Middle frontal gyrus (tissue), 1 donor: ENCODE measurements around the gene ARHGEF16.

Source experiments
- DNase-seq: peaks from one replicate; pipeline ENCODE4 v3.0.0-alpha.2; 2015; ENCODE audit warnings: low spot score; ENCODE audit errors: extremely low spot score

The ARHGEF16 gene

DNA sequence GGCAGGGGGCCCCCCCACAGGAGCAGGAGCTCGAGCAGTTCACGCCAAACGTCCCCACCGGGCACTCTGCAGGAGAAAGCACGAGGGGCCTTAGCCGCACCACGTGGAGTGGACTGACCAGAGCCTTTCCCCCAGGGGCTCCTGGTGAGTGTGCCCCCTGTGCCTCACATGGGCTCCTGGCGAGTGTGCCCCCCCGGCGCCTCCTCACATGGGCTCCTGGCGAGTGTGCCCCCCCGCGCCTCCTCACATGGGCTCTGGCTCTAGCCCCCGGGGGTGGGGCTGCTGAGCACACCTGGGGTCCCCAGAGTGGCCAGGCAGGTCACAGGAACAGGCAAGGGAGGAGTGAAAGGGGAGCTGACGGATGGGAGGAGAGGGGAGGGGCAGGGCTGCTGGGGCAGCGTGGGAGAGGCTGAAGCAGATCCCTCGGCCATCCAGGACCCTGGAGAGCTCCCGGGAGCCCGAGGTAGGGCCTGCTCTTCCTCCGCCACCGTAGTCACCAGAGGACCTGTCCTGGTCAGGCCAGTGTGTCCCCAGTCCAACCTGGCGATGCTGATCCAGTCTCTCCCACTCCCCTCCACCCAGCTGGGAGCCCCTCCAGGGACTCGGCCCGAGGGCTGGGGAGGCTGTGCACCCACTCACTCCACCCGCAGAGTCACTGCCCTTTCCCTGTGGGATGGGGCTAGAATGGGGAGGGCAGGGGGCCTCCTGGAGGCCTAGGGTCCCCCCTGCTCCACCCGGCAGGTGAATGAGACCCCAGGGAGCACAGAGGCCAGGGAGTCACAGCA lies 47.6 kb downstream of the ARHGEF16 start:
- no peak for DNase-seq

DNA sequence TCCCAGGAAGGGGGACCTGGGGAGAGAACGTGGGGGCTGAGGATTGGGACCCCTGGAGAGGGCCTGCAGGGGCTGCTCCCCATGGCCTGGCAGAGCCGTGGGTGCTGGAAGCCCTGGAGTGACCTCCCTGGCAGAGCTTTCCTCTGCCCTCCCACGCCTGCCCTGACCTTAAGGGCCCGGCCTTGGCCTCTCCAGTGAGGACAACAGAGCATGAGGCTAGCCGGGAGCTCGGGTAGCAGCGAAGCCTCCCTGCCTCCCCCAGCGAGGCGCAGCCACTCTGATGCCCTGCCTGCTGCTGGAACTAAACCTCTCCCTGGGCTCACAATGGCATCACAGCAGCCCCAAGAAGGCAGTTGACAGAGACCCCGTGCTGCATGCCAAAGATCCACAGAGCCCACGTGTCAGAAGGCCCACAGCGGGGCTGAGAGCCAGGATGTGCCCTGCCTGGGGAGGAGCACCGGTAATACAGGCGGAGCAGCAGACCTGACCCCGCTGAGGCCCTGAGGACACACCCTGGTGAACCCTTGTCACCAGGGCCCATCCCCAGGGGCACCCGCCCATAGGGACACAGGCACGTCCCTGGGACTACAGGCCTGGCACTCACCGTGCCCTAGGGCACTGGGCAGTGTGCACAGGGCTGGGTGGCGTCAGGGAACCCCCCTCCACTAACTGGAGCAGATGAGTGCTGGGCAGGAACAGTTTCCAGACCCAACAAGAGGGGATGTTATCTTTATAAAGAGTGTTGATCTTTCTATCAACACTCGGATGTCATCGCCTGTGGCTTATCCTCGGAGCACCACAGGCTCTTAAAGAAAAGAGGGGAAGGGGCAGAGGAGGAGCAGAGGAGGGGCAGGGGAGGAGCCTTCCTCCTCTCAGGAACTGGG lies 48.4 kb downstream of the ARHGEF16 start:
- no peak for DNase-seq

DNA sequence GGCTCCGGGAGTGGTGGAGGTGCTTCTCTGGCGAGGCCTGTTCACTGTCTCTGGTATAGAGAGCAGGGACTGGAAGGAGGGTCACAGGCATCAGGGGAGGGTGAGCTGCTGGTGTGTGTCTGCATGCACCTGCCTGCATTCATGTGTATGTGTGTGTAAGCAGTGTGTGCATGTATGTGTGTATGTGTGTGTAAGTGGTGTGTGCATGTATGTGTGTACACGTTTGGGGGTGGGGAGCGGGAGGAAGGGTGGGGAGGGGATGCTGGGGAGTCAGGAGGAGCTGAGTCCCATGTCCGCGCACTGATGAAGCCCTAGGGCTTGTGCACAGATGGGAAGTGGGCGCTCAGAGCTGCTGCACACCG lies 49.0 kb downstream of the ARHGEF16 start:
- no peak for DNase-seq

DNA sequence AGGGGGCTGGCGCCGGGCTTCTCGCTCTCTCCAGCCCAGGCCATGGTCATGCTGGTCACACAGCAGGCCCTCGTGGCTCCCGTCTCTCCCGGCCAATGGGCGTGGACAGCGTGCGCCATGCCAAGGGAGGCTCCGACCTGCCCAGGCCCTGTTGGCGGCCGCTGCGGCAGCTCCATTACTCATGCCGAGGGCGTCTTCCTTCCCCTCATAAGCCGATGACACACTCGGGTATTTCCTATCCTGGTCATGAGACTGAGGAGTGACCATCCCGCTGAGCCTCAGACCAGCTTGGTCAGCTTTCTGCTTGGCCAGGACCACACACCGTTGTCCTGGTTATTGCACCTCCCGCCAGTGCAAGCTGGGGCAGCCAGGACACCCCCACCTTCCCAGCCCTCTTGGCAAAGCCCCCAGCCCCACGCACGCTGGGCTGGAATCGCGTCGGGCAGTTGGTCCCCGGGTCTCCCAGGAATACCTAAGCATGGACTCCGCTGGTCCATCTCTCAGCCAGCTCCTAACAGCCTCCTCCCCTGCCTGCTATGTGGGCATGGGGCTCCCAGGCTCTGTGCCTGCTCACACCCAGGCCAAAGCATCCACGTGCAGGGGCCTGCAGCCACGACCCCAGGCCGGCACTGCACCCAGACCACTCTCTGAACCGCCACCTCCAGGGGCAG lies 49.8 kb downstream of the ARHGEF16 start:
- DNase-seq = no peak

DNA sequence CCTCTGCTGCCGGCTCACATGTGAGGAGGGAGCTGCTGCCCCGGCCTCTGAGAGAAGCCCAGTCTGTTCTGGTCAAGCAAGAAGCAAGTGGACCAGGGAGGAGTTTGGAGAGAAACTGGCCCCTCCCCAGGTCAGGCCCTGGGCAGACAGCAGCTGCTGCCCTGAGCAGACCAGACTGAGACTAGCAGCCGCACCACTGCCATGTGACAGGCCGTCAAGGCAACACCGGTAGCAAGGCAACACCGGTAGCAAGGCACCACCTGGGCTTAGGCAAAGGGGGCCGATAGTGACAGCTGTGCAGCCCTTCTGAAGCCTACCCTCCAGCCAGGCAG lies 50.3 kb downstream of the ARHGEF16 start:
- DNase-seq = no peak

DNA sequence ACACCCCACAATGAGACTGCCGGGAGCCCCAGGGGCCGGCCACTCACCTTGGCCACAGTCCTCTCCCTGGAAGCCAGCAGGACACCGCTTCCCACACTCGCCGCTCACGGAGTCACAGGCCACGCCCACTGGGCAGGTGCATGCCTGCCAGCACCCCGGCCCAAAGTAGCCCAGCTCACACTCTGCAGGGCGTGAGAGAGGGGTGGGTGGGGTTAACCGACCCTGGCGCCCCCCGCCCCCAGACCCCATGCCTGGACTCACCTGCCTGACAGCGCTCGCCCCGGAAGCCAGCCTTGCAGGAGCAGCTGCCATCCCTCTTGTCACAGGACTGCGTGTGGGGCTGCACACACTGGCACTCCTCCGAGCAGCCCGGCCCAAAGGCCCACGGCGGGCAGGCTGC lies 50.7 kb downstream of the ARHGEF16 start:
- no peak for DNase-seq

DNA sequence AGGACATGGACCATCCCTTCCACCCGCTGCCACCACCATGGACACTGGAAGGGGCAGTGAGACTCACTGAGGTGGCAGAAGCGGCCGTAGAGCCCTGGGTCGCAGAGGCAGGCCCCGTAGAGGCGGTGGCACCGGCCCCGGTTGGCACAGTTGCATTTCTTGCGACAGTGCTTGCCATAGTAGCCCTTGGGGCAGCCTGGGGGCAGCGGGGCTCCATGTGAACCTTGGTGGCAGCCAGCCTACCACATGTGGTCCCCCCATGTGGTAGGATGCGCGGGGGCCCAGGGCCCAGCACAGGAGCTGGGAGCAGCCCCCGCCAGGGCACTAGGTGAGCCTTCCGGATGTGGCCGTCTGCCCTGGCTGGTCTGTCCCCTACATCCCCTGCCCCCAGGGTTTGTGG lies 51.6 kb downstream of the ARHGEF16 start:
- DNase-seq = no peak

DNA sequence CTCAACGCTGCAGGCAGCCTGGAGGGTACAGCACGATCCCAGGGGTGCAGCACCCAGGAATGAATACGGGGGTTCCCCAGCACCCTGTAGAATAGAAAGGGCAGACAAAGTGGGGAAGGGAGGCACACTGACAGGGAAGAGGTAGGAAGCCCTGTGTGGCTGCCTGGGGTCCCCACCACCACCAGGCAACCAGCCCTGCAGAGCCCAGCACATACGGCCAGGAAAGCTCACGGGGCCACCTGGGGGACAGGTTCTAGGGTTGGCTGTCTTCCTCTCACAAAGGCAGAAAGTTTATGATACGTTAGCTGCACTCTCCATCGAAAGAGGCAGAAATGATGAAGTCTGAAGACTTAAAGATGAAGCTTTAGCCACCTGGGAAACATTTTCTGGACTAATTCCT lies 52.5 kb downstream of the ARHGEF16 start:
- DNase-seq = no peak

DNA sequence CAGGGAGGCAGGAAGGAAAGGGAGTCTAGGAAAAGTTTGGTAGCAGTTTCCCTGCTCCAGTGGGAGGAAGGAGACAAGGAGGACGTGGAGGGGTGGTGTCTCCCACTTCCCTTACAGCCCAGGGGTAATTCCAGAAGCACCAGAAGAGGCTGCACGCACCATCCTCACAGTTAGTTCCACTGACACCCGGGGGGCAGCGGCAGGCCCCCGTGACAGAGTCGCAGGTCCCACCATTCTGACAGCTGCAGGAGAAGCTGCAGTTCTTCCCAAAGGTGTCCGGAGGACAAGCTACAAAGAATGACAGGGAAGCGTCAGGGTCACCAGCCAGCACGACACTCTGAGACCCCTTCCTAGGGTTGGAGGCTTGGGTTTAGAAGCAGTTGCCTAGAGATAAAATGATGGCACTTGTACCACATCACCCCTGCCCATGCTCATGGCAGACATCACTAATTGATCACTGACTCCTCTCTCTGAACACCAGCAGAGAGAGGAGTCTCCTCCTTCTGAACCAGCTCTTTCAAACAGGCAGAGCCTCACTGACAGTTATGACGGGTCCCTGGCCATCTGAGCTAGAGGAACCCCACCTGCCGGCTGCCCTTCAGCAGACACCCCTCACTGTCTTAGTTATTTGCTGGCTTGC lies 53.3 kb downstream of the ARHGEF16 start:
- DNase-seq = no peak

DNA sequence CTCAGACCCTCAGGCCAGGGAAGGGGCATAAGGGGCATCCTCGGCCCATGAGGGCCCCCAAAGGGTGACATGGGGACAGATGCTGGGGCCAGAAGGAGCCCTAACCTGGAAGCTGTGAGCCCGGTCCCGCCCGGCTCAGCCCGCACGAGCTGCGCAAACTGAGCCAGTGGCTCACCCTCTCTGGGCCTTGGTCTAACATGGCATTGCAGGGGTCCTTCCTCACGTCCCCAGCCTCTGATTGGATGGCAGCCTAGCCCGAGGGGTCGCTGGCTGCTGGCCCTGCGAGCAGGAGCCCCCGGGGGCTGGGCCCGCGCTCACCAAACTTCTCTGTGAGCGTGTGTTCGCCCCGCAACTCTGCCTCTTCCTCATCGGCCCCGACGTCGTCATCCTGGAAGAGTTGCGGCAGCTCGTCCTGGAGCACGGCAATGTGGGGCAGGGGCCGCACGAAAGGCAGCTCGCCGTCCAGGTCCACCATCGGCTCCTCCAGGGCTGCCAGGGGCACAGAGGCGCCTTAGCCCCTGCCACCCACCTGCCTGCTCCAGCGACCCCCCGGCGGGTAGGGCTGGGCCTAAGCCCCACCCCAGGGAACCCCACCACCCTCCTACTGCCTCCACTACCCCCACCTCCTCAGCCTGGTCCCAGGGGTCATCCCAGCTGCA lies 54.4 kb downstream of the ARHGEF16 start:
- no peak for DNase-seq

DNA sequence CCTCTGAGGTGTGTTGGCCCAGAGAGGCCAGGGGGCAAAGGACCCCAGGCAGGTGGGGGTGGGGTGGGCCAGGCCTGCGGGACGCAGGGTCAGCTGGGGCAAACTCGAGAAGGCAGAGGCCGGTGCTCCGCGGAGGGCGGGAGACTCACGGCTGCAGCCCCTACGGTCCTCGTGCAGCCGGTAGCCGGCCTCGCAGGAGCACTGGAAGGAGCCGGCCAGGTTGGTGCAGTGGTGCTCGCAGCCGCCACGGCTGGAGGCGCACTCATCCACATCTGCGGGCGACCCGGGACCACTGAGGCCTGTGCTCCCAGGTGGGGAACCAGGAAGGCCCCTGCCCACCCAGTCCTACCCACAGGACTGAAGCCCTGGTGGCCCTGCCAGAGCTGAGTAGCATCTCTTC lies 55.3 kb downstream of the ARHGEF16 start:
- no peak for DNase-seq

DNA sequence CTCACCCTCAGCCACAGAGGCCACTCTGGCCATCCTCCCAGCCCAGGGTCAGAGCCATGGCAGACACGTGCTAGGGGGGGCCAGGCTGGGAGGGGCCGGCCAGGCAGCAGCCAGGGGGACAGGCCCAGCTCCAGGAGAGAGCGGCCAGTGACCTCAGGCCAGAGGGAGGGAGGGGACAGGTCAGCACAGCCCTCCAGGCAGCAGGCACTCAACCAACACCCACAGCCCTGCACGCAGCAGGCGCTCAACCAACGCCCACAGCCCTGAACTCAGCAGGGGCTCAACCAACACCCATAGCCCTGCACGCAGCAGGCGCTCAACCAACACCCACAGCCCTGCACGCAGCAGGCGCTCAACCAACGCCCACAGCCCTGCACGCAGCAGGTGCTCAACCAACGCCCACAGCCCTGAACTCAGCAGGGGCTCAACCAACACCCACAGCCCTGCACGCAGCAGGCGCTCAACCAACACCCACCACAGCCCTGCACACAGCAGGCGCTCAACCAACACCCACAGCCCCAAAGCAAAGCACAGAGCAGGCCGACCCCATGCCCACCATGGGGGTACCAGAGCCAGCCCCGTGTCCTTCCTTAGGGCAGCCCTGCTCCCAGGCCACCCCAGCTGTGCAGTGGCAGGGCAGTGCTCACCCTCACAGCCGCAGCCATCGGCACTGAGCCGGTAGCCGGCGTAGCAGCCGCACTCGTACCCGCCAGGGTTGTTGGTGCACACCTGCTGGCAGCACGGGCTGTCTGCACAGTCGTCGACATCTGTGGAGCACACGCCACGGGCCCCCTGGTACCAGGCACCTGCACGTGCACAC lies 55.9 kb downstream of the ARHGEF16 start:
- DNase-seq = no peak

DNA sequence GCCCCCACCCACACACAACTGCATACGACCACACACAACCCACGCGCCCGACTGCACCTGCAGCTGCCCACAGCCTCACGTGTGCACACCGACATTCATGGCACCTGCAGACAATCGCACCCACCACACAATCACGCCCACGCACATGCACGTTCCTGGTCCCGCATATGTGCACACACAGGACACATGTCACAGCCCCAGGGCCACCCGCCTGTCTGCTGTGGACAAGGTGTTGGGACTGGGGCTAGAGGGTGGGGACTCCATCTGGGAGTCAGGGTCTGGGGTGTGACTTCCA lies 56.4 kb downstream of the ARHGEF16 start:
- DNase-seq = no peak

DNA sequence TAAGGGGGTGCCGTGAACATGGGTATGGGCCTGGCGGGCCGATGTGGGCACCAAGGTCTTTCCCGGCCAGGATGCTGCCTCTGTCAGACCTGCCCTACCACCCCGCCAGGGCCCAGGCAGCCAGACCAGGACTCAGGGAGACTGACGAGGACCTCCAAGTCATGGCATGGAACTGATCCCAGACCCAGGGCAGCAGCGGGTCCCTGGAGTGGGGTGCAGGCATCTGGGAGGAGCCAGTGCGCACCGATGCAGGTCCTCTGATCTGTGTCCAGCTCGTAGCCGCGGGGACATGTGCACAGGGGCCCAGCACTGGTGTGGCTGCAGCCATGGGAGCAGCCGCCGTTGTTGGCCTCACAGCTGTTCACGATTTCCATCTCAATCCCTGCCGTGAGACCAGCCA lies 56.8 kb downstream of the ARHGEF16 start:
- DNase-seq = no peak

DNA sequence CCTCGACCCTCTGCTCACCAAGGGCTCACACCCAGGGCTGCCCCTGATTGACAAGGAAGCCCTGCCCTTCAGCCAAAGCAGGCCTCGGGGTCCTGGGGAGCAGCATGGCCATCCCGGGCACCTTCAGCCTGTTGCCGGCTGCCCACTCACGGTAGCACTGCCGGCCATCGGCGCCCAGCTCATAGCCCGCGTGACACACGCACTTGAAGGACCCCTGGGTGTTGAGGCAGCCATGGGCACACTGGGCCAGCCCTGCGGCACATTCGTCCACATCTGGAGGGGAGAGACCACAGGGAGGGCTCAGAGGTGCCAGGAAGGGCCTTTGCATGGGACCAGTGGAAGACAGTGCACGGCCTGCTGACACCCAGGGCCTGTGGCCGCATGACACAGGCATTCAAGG lies 57.4 kb downstream of the ARHGEF16 start:
- DNase-seq = no peak

DNA sequence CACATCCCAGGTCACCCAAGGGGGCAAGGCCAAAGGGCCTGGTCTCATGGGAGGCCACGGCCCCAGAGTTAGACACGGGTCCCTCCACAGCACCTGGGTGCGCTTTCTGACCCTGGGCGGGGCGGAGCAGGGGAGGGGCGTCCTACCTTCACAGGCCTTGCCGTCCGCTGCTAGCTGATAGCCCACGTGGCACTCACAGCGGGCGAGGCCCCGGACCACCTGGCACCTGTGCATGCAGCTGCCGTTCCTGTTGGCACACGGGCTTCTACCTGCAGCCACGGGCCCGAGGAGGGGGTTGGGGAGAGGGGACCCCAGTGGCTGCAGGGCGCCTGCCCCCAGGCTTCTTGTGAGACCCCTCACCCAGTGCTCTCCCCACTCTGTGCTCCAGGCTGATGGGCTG lies 59.9 kb downstream of the ARHGEF16 start:
- no peak for DNase-seq

DNA sequence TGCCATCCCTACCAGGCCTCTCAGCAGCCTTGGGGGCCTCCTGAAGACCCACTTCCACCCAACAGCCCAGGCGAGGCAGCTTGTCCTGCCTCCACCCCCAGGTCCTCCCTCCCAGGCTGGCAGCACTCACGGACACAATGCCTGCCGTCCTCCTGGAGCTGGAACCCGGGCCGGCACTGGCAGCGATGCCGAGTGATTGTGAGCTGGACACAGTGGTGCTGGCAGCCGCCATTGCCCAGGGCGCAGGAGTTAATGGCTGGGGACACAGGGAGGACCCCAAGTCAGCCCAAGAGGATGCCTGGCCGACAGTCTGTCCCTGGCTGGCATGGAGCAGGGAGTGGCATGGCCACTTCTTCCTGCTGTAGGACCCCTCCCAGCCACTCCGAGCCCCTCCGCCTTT lies 60.8 kb downstream of the ARHGEF16 start:
- no peak for DNase-seq

DNA sequence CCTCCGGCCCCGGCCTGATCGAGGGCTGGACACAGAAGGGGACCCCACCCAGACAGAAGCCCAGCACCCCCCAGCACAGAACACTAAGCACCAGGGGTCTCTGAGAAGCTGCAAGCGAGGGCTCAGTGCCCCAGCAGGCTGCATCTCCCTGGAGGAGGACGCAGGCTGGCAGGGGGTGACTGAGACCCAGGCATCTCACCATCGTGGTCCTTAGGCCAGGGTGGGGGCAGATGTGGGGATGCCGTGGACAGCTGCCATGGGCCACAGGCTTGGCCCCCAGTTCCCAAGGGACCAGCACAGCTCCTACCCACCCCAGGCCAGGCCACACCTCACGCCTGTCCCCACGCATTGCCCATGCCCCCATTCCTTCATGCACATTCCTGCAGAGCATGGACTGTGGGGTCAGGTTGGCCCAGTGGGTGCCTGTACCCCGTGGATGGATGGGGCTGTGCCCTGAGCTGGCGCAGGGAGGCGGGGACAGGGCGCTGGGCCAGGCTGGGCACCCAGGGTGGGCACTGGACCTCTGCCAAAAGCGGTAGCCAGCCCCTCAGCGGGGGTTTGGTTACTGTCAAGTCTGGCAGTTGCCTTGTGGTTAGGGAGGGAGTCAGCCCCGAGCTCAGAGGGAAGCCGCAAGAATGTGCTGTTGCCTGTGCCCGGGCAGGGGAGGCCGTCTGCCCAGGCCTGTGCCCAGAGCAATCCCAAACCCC lies 61.5 kb downstream of the ARHGEF16 start:
- DNase-seq = no peak

DNA sequence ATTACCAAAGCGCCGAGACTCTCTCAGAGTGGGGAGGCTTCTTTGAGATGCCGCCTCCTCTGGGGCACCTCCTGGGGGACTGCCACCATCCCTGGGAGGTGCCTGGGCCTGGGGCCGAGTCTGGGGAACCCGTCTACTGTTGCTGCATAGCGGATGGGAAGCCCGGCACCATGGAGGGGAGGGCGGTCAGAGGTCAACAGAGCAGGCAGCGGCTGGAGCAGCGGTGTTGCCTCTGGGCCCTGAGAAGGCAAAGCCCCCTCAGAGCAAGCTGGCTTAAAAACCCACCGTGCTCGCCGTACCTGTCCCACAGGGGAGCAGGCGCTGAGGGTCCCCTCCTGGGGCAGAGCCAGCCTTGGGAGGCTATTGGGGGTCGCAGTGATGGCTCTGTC lies 62.0 kb downstream of the ARHGEF16 start:
- no peak for DNase-seq
